Measurements from ENCODE around the gene ANKRD30B. TPM values are rescaled to one million over a fixed set of nuclear protein-coding genes. Genes with fewer than 3 reads are reported as not detected.
"Not testable (repeated sequence)": the region's sequence is repeated elsewhere in the genome, so short reads cannot be mapped to it uniquely, and the experiment has no call there.

ANKRD30B gene
- total and polyA plus RNA-seq, 2 of the 4 experiments (the other 2 are of a cell fraction), result not detected

- H2BK15ac ChIP-seq (ENCODE audit: low read depth, low read length); ATAC-seq (ENCODE audit: low read depth); H3K36me3 ChIP-seq (ENCODE audit: control insufficient read depth, insufficient read depth, low read length); H4K5ac ChIP-seq (ENCODE audit: low read depth, low read length); H3K27me3 ChIP-seq (ENCODE audit: control insufficient read depth, insufficient read depth, low read length); H3K79me1 ChIP-seq (ENCODE audit: low read depth in 1 of 2, low read length in 2 of 2); H2AFZ ChIP-seq (replicated peaks; ENCODE audit: low read length, poor library complexity); H3K4me2 ChIP-seq (ENCODE audit: low read depth, low read length); H3K27ac ChIP-seq (ENCODE audit: insufficient read depth, low read length); CTCF ChIA-PET; H2BK120ac ChIP-seq (ENCODE audit: low read depth, low read length); H3K18ac ChIP-seq (ENCODE audit: low read depth, low read length); H3K4me3 ChIP-seq (ENCODE audit: insufficient read depth, low read depth, low read length); BruUV-seq (replicated peaks); H2BK20ac ChIP-seq (ENCODE audit: low read depth, low read length); H3K9ac ChIP-seq (ENCODE audit: low read depth, low read length); H2BK5ac ChIP-seq (ENCODE audit: low read depth, low read length, poor library complexity, severe bottlenecking); H2AK5ac ChIP-seq (ENCODE audit: low read depth, low read length); H2AK9ac ChIP-seq (replicated peaks; ENCODE audit: low read depth, low read length, poor library complexity); H4K91ac ChIP-seq (ENCODE audit: insufficient read depth, low read depth, low read length); dilution Hi-C loops (cut with HindIII; ENCODE audit: low sequenced_read_pairs, unreplicated experiment); H3K23ac ChIP-seq (ENCODE audit: low read depth, low read length); H3K4me1 ChIP-seq (ENCODE audit: control insufficient read depth, insufficient read depth, low read length); intact Hi-C loops (cut with micrococcal nuclease); H3K56ac ChIP-seq (ENCODE audit: extremely low read depth, insufficient read depth, low read length); POLR2A ChIA-PET (ENCODE audit: unreplicated experiment); H3K9me1 ChIP-seq (ENCODE audit: insufficient read depth, low read length); H3K9me3 ChIP-seq (ENCODE audit: control insufficient read depth, insufficient read depth, low read length); in situ Hi-C loops (cut with MboI; ENCODE audit: low sequenced_read_pairs); H4K8ac ChIP-seq (ENCODE audit: low read depth in 2 of 2, low read length in 2 of 2); H3K14ac ChIP-seq (replicated peaks; ENCODE audit: low read depth, low read length); H3K4ac ChIP-seq (ENCODE audit: low read depth, low read length); DNase-seq; H4K20me1 ChIP-seq (ENCODE audit: insufficient read depth, low read length): not testable (repeated sequence)
Observed at GRCh38 chr18:14721569-14721968, 26.4 kb upstream of the ANKRD30B start.

GRCh38 chr18:14739056-14739455, 8.9 kb upstream of the ANKRD30B start:
- ATAC-seq (ENCODE audit: low read depth); H3K4ac ChIP-seq (ENCODE audit: low read depth, low read length); H3K56ac ChIP-seq (ENCODE audit: extremely low read depth, insufficient read depth, low read length); BruUV-seq (replicated peaks); H3K4me2 ChIP-seq (ENCODE audit: low read depth, low read length); intact Hi-C loops (cut with micrococcal nuclease); DNase-seq; H3K18ac ChIP-seq (ENCODE audit: low read depth, low read length); POLR2A ChIA-PET (ENCODE audit: unreplicated experiment); CTCF ChIA-PET; H3K4me1 ChIP-seq (ENCODE audit: control insufficient read depth, insufficient read depth, low read length); dilution Hi-C loops (cut with HindIII; ENCODE audit: low sequenced_read_pairs, unreplicated experiment); H4K5ac ChIP-seq (ENCODE audit: low read depth, low read length); H3K9me3 ChIP-seq (ENCODE audit: control insufficient read depth, insufficient read depth, low read length); H2BK5ac ChIP-seq (ENCODE audit: low read depth, low read length, poor library complexity, severe bottlenecking); H3K79me1 ChIP-seq (ENCODE audit: low read depth in 1 of 2, low read length in 2 of 2); H2BK120ac ChIP-seq (ENCODE audit: low read depth, low read length); H3K27ac ChIP-seq (ENCODE audit: insufficient read depth, low read length); H2AK5ac ChIP-seq (ENCODE audit: low read depth, low read length); H3K27me3 ChIP-seq (ENCODE audit: control insufficient read depth, insufficient read depth, low read length); H2BK15ac ChIP-seq (ENCODE audit: low read depth, low read length); H4K20me1 ChIP-seq (ENCODE audit: insufficient read depth, low read length); H3K4me3 ChIP-seq (ENCODE audit: insufficient read depth, low read depth, low read length); H2BK20ac ChIP-seq (ENCODE audit: low read depth, low read length); H3K14ac ChIP-seq (replicated peaks; ENCODE audit: low read depth, low read length); H4K8ac ChIP-seq (ENCODE audit: low read depth in 2 of 2, low read length in 2 of 2); H3K23ac ChIP-seq (ENCODE audit: low read depth, low read length); H2AK9ac ChIP-seq (replicated peaks; ENCODE audit: low read depth, low read length, poor library complexity); H3K9ac ChIP-seq (ENCODE audit: low read depth, low read length); H2AFZ ChIP-seq (replicated peaks; ENCODE audit: low read length, poor library complexity); H3K36me3 ChIP-seq (ENCODE audit: control insufficient read depth, insufficient read depth, low read length); H3K9me1 ChIP-seq (ENCODE audit: insufficient read depth, low read length); H4K91ac ChIP-seq (ENCODE audit: insufficient read depth, low read depth, low read length); in situ Hi-C loops (cut with MboI; ENCODE audit: low sequenced_read_pairs): not testable (repeated sequence)
- WGBS, 2 experiments (ENCODE audit: extremely low coverage in 2 of 2, insufficient read length in 1 of 2), result no CpG with 5 or more reads among the region's 1 CpG
